Measurements from ENCODE around the gene LTBP4.
"Not testable (repeated sequence)": the region's sequence is repeated elsewhere in the genome, so short reads cannot be mapped to it uniquely, and the experiment has no call there.

LTBP4 gene

GRCh38 chr19:40632311-40633036 is 31.3 kb downstream of the LTBP4 start:
- no peak for DNase-seq

GRCh38 chr19:40633207-40633606 is 32.0 kb downstream of the LTBP4 start:
- no peak for DNase-seq

- DNase-seq, result no peak
Observed at GRCh38 chr19:40638327-40638726, 37.2 kb downstream of the LTBP4 start.

- DNase-seq, result no peak
Observed at GRCh38 chr19:40639638-40639982, 38.4 kb downstream of the LTBP4 start.

GRCh38 chr19:40640744-40641143 is 39.6 kb downstream of the LTBP4 start:
- no peak for DNase-seq

- DNase-seq, result no peak
Observed at GRCh38 chr19:40641281-40641680, 40.1 kb downstream of the LTBP4 start.

GRCh38 chr19:40642051-40642706 is 41.0 kb downstream of the LTBP4 start:
- no peak for DNase-seq

- no peak for DNase-seq
Observed at GRCh38 chr19:40642757-40643305, 41.7 kb downstream of the LTBP4 start.

- DNase-seq, result no peak
Observed at GRCh38 chr19:40646743-40647254, 45.6 kb downstream of the LTBP4 start.

GRCh38 chr19:40649903-40650675 is 48.9 kb downstream of the LTBP4 start:
- DNase-seq, result not testable (repeated sequence)

GRCh38 chr19:40650749-40651305 is 49.7 kb downstream of the LTBP4 start:
- no peak for DNase-seq

GRCh38 chr19:40652303-40652702 is 51.1 kb downstream of the LTBP4 start:
- DNase-seq, result not testable (repeated sequence)

- DNase-seq, result not testable (repeated sequence)
Observed at GRCh38 chr19:40655684-40656083, 54.5 kb downstream of the LTBP4 start.

- DNase-seq, result no peak
Observed at GRCh38 chr19:40658031-40658430, 56.9 kb downstream of the LTBP4 start.

GRCh38 chr19:40659116-40659515 is 57.9 kb downstream of the LTBP4 start:
- no peak for DNase-seq

- DNase-seq, result no peak
Observed at GRCh38 chr19:40659566-40659965, 58.4 kb downstream of the LTBP4 start.

- no peak for DNase-seq
Observed at GRCh38 chr19:40661616-40662015, 60.4 kb downstream of the LTBP4 start.

GRCh38 chr19:40662925-40663694 is 61.9 kb downstream of the LTBP4 start:
- DNase-seq, result peak; percentile 91

GRCh38 chr19:40663695-40664692 is 62.8 kb downstream of the LTBP4 start:
- DNase-seq, result peak; percentile 18

- DNase-seq, result no peak
Observed at GRCh38 chr19:40666803-40667438, 65.8 kb downstream of the LTBP4 start.
